ENCODE results near the gene TMEM150C. TPM values are rescaled to one million over a fixed set of nuclear protein-coding genes. Genes with fewer than 3 reads are reported as not detected.

The TMEM150C gene
- total RNA-seq, 1 donor, result 0.21 TPM

DNA sequence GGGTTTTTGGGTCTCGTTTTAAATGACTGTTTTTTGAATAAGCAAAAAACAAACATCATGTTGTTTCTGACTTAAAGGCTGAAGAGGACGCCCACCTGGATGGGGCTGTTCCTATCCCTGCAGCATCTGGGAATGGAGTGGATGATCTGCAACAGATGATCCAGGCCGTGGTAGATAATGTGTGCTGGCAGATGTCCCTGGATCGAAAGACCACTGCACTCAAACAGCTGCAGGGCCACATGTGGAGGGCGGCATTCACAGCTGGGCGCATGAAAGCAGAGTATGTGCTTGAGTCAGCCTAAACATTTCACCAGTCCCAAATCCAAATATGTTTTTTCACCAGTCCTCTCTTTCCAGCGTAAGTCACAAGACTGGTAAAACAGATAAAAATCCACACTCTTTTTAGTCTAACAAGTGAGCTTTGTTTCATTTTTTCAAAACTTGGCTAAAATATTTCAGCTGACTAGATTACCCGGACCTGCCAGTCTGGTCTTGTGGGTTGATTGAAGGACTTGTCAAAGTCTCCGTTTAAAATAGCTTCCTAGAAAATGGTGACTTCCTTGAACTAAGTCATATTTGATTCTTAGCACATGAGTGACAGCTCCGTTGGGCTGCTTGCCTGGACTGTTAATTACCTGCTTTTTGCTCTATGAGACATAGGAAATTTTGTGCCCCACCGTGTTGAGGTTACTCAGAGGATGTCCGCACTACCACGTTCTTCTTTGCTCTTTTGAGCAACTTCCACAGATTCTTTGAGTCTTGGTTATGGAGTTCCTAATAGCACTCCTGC lies 110.6 kb downstream of the TMEM150C start:
- H3K9me3 ChIP-seq (ENCODE audit: low read depth, low read length), result no peaks in the 10 kb centered on the region
- H3K4me1 ChIP-seq (ENCODE audit: insufficient read depth, low read length), result no peaks in the 10 kb centered on the region
- no peaks in the 10 kb centered on the region for H3K27me3 ChIP-seq (ENCODE audit: insufficient read depth, low read length)
- H3K4me3 ChIP-seq (ENCODE audit: low read length), result no peak overlapping the region

DNA sequence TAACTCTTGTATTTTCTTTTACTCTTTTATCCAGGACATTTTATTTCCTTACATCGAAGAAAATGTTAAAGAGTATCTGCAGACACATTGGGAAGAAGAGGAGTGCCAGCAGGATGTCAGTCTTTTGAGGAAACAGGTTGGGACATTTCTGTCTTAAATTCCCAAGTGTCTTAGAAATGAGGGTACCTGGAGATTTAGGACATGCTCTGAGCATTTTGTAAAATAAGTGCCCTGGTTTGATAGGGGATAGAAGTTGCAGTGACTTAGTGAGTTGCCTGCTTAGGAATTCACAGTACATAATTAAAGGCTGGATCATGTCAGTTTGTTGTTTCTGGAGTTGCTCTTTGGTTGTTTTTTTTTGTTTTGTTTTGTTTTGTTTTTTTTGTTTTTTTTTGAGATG lies 113.9 kb downstream of the TMEM150C start:
- Histone ChIP-seq H3K4me3 (ENCODE audit: low read length) (no peak overlapping the region), H3K9me3 (ENCODE audit: low read depth, low read length) (no peaks in the 10 kb centered on the region), H3K27me3 (ENCODE audit: insufficient read depth, low read length) (no peaks in the 10 kb centered on the region), H3K4me1 (ENCODE audit: insufficient read depth, low read length) (no peaks in the 10 kb centered on the region)

DNA sequence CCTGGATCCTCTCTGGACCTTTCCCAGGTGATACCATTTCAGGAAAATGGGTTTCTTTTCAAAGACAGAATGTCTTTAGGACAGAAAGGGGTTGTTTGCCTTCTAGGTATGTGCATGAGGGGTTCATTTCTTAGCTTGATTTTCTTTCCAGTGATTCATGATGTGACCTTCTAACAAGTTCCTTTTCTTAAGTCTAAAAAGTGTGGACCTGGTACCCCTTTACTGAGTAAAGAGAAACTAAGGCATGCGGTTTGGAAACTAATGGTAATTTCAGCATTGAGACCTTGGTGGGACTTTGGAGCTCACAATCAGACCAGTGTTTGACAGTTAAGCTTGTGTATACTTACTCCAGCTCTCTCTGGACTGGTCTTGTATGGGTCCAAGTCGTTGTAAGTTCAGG lies 122.7 kb downstream of the TMEM150C start:
- Histone ChIP-seq H3K4me1 (ENCODE audit: insufficient read depth, low read length) (peaks cover 10% of the 10 kb centered on the region), H3K9me3 (ENCODE audit: low read depth, low read length) (no peaks in the 10 kb centered on the region), H3K4me3 (ENCODE audit: low read length) (no peak overlapping the region), H3K27me3 (ENCODE audit: insufficient read depth, low read length) (no peaks in the 10 kb centered on the region)

DNA sequence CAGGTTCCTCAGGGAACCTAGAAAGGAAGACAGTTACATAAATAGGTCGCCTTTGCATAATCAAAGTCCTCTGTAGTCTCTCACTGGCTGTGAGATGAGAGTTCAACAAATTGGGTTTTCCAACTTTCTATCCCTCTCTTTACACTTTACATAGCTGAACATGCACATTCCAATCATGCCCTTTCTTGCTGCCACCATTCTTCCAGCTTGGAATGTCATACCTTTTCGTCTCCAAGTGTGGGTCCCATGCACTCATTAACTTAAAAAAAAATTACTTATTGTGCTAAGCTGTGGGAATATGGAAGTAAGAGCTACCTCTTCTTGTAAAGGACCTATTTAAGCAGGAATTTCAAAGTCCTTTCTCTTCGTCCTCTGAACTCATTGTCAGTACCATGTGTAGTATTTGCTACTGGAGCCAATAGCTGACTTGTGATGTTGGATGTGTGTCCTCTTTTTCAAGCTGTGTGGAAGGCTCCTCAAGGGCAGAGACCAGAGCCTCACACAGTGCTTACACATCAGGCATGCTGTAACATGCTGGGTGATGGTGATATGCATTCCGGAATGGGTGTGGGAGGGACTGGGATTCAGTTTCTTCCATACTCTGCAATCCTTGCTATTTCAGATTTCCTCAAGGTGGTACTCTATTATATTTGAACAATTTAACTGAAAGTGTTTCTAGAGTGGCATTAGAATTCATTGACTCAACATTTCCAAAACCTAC lies 124.3 kb downstream of the TMEM150C start:
- Histone ChIP-seq H3K4me3 (ENCODE audit: low read length) (no peak overlapping the region), H3K27me3 (ENCODE audit: insufficient read depth, low read length) (no peaks in the 10 kb centered on the region), H3K9me3 (ENCODE audit: low read depth, low read length) (no peaks in the 10 kb centered on the region), H3K4me1 (ENCODE audit: insufficient read depth, low read length) (peaks cover 17% of the 10 kb centered on the region)

DNA sequence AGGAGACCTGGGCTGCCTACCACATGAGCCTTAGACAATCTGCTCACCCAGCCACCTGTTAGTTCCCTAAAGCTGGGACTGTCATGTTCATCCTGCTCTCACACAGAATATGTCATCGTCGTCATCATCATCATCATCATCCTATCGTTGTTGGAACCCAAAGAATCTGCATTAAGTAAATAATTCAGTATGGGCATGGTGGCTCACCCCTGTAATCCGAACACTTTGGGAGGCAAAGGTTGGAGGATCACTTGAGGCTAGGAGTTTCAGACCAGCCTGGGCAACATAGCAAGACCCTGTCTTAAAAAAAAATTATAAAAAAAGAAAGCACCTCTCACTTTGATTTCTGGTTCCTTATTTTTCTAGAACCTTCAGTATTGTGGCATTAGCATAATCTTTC lies 125.0 kb downstream of the TMEM150C start:
- H3K27me3 ChIP-seq (ENCODE audit: insufficient read depth, low read length), result no peaks in the 10 kb centered on the region
- H3K4me3 ChIP-seq (ENCODE audit: low read length), result no peak overlapping the region
- H3K4me1 ChIP-seq (ENCODE audit: insufficient read depth, low read length), result peaks cover 24% of the 10 kb centered on the region
- H3K9me3 ChIP-seq (ENCODE audit: low read depth, low read length), result no peaks in the 10 kb centered on the region

DNA sequence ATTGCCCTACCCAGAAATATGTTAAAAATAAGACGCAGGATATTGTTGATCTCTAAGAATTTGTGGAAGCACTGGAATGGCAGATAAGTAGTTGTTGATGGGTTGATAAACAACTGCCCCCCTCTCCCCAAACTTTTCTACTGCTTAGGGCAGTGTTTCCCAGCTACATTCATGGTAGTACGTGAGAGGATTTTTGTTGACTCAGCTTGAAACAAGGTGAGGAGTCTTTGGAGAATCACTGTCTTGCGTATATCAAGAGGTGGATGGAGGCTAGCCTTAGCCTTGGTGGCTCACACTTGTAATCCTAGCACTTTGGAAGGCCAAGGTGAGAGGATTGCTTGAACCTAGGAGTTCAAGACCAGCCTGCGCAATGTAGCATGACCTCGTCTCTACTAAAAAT lies 125.7 kb downstream of the TMEM150C start:
- H3K4me3 ChIP-seq (ENCODE audit: low read length), result no peak overlapping the region
- peaks cover 30% of the 10 kb centered on the region for H3K4me1 ChIP-seq (ENCODE audit: insufficient read depth, low read length)

DNA sequence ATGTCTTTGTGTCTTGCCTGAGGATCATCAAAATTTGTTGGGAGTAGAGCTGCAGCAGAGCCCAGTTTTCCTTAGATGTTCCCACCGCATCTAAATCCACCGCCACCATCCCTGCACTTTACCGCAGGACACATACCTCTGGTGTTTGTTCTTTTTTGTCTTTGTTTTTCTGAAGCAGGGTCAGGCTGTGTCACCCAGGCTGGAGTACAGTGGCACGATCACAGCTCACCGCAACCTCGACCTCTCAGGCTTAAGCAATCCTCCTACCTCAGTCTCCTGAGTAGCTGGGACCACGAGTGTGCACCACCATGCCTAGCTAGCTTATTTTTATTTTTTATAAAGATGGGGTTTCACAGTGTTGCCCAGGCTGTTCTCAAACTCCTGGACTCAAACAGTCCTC lies 126.8 kb downstream of the TMEM150C start:
- peaks cover 29% of the 10 kb centered on the region for H3K4me1 ChIP-seq (ENCODE audit: insufficient read depth, low read length)

More for the DNA sequence above, 125.7 kb downstream of the TMEM150C start:
- H3K27me3 ChIP-seq (ENCODE audit: insufficient read depth, low read length), result no peaks in the 10 kb centered on the region
- H3K9me3 ChIP-seq (ENCODE audit: low read depth, low read length), result no peaks in the 10 kb centered on the region

DNA sequence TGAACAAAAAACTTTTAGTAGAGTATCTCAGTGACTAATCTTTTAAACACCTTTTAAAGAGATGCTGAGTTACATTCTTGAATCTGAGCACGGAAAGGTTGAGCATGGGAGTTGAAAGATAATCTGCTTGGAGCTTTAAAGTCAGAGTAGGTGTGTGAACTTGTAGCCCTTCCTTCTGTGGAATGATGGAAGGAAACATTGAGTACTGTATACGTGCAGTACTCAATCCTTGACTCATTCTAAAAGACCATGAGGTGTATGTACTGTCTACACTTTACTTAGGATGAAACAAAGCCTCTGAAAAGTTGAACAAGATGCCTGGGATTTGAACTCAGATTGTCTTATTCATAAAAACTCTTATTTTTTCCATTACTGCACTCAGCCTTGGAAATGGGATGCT lies 128.0 kb downstream of the TMEM150C start:
- H3K27me3 ChIP-seq (ENCODE audit: insufficient read depth, low read length), result no peaks in the 10 kb centered on the region
- peaks cover 29% of the 10 kb centered on the region for H3K4me1 ChIP-seq (ENCODE audit: insufficient read depth, low read length)
- no peaks in the 10 kb centered on the region for H3K9me3 ChIP-seq (ENCODE audit: low read depth, low read length)
- H3K4me3 ChIP-seq (ENCODE audit: low read length), result no peak overlapping the region

More for the DNA sequence above, 126.8 kb downstream of the TMEM150C start:
- H3K9me3 ChIP-seq (ENCODE audit: low read depth, low read length), result no peaks in the 10 kb centered on the region
- no peak overlapping the region for H3K4me3 ChIP-seq (ENCODE audit: low read length)
- no peaks in the 10 kb centered on the region for H3K27me3 ChIP-seq (ENCODE audit: insufficient read depth, low read length)

Other genes with a start within 250 kb of the TMEM150C start
- 86.4 TPM for gene HNRNPD, start 188.0 kb downstream of the TMEM150C start, total RNA-seq
- 425 TPM for gene HNRNPDL, start 131.5 kb downstream of the TMEM150C start, total RNA-seq
- gene ENOPH1, start 131.4 kb downstream of the TMEM150C start, total RNA-seq, result 22.9 TPM
- gene SCD5, start 236.8 kb upstream of the TMEM150C start, total RNA-seq, result 1.0 TPM

Measured in mononuclear cell (primary cell).